GM12878 (cell line): Measurements from ENCODE around the gene ARHGAP27. TPM values are rescaled to one million over a fixed set of nuclear protein-coding genes. Genes with fewer than 3 reads are reported as not detected.

ENCODE experiments used
- ATAC-seq: fragments of 200-7000 bp; cut with Tn5 transposase; 3 replicates; pipeline ENCODE4 v1.9.1; 2020; ENCODE audit warnings: mild to moderate bottlenecking, moderate library complexity
- BruUV-seq: library from RNA; stranded (reverse); fragments of 400-500 nt; replicated peaks from 2 replicates; lab custom pipeline; 2021; lab: Mats Ljungman, UMichigan
- CTCF ChIA-PET: fragments of 300-600 bp; sonication (Branson Sonifier 250); formaldehyde crosslinking; extraction: SDS; loops from one replicate; lab custom pipeline; 2021; ENCODE audit warnings: inconsistent platforms; lab: Yijun Ruan, JAX
- POLR2A ChIA-PET: fragments of 350-600 bp; formaldehyde crosslinking; extraction: SDS; loops from one replicate; lab custom pipeline; 2021; ENCODE audit warnings: inconsistent platforms; lab: Charles Lee
- RAD21 ChIA-PET: fragments of 300-600 bp; sonication (Branson Sonifier 250); formaldehyde crosslinking; loops from one replicate; lab custom pipeline; 2023; ENCODE audit warnings: antibody characterized with exemption; ENCODE audit not compliant: unreplicated experiment; lab: Charles Lee
- SMC1A ChIA-PET: fragments of 300-600 bp; sonication (Branson Sonifier 250); formaldehyde crosslinking; loops from one replicate; lab custom pipeline; 2023; ENCODE audit not compliant: unreplicated experiment, uncharacterized antibody; lab: Charles Lee
- DNase-seq: peaks from one replicate; pipeline ENCODE4 v3.0.0-alpha.2; 2011; ENCODE audit warnings: low read depth, low spot score
- FAIRE-seq: peaks from 3 replicates; lab custom pipeline; 2011; peaks lifted over from hg19 to GRCh38; lab: Jason Lieb, UNC
- H2AFZ ChIP-seq: 2 replicates; pipeline ENCODE4 v1.6.0; 2011; ENCODE audit warnings: low read depth, low read length, control low read depth; ENCODE audit not compliant: control insufficient read depth
- H3K27ac ChIP-seq: 2 replicates; pipeline ENCODE4 v1.5.1; 2011; ENCODE audit warnings: control low read depth; ENCODE audit not compliant: control insufficient read depth, insufficient read depth
- H3K27me3 ChIP-seq, 2 experiments: replicated peaks in 1 of 2; 2 replicates each; pipeline versions ENCODE4 v1.6.0 to v1.6.1; 2011; ENCODE audit warnings: low read length in 1 of 2; ENCODE audit not compliant: control insufficient read depth in 2 of 2, insufficient read depth in 2 of 2
- H3K36me3 ChIP-seq, 2 experiments: 2 replicates each; pipeline ENCODE4 v1.5.1; 2011; ENCODE audit warnings: low read length in 1 of 2; ENCODE audit not compliant: control insufficient read depth in 2 of 2, insufficient read depth in 2 of 2
- H3K4me1 ChIP-seq: 2 replicates; pipeline ENCODE4 v1.6.1; 2011; ENCODE audit warnings: mild to moderate bottlenecking, low read length, moderate library complexity, mixed read lengths; ENCODE audit not compliant: control insufficient read depth, insufficient read depth
- H3K4me2 ChIP-seq: 2 replicates; pipeline ENCODE4 v1.6.0; 2011; ENCODE audit warnings: control low read depth; ENCODE audit not compliant: control insufficient read depth, insufficient read depth
- H3K4me3 ChIP-seq: fragments of 200-600 bp; sonication (generic); 2 replicates; pipeline ENCODE4 v1.5.1; 2016
- H3K79me2 ChIP-seq: 2 replicates; pipeline ENCODE4 v1.6.0; 2011; ENCODE audit warnings: low read length; ENCODE audit not compliant: control insufficient read depth, insufficient read depth
- H3K9ac ChIP-seq: 2 replicates; pipeline ENCODE4 v1.8.0; 2011; ENCODE audit warnings: low read length, control low read depth, mixed read lengths; ENCODE audit not compliant: control insufficient read depth, insufficient read depth
- H3K9me3 ChIP-seq: replicated peaks from 3 replicates; pipeline ENCODE4 v1.5.1; 2011; ENCODE audit warnings: mild to moderate bottlenecking, low read length; ENCODE audit not compliant: control insufficient read depth, insufficient read depth
- H4K20me1 ChIP-seq: 2 replicates; pipeline ENCODE4 v1.6.0; 2011; ENCODE audit not compliant: control insufficient read depth, insufficient read depth
- CEBPZ ChIP-seq: fragments of 150-350 bp; IDR thresholded peaks from 2 replicates; pipeline ENCODE4 v1.6.1; 2016; ENCODE audit warnings: low read depth, low read length
- FOXK2 ChIP-seq: fragments of 450-650 bp; IDR thresholded peaks from 2 replicates; pipeline ENCODE4 v1.6.1; 2017; ENCODE audit warnings: mild to moderate bottlenecking, moderate library complexity
- GATAD2B ChIP-seq: fragments of 450-650 bp; conservative IDR thresholded peaks from 2 replicates; pipeline ENCODE4 v1.6.1; 2017; ENCODE audit warnings: low read depth, mild to moderate bottlenecking, moderate library complexity
- KLF5 ChIP-seq: fragments of 450-650 bp; IDR thresholded peaks from 2 replicates; pipeline ENCODE4 v1.6.1; 2014; ENCODE audit warnings: mild to moderate bottlenecking; ENCODE audit not compliant: partially characterized antibody
- MYB ChIP-seq: fragments of 150-350 bp; IDR thresholded peaks from 2 replicates; pipeline ENCODE4 v1.6.1; 2014; ENCODE audit warnings: mild to moderate bottlenecking, low read depth, low read length, borderline replicate concordance
- MYC ChIP-seq: IDR thresholded peaks from 2 replicates; pipeline ENCODE4 v1.6.1; 2011; ENCODE audit warnings: mild to moderate bottlenecking, low read length, moderate library complexity, inconsistent platforms; ENCODE audit not compliant: insufficient read depth, insufficient replicate concordance, insufficient read length, severe bottlenecking
- NR2F1 ChIP-seq: fragments of 450-650 bp; conservative IDR thresholded peaks from 2 replicates; pipeline ENCODE4 v1.6.1; 2017; ENCODE audit warnings: mild to moderate bottlenecking
- SKIL ChIP-seq: fragments of 450-650 bp; IDR thresholded peaks from 2 replicates; pipeline ENCODE4 v1.6.1; 2017; ENCODE audit warnings: mild to moderate bottlenecking, low read depth, inconsistent platforms; ENCODE audit not compliant: poor library complexity, severe bottlenecking
- USF2 ChIP-seq: IDR thresholded peaks from 2 replicates; pipeline ENCODE4 v1.6.1; 2011; ENCODE audit warnings: low read depth, low read length, improper control_type of control experiment, borderline replicate concordance
- WGBS: methylation state at CpG from one replicate; pipeline ENCODE4 v1.1.6; 2016; ENCODE audit warnings: low lambda C conversion rate; ENCODE audit not compliant: insufficient replicate concordance, insufficient coverage; ENCODE audit errors: missing lambda C conversion rate; 5-methylcytosine and 5-hydroxymethylcytosine counted together
- in situ Hi-C: fragments of 300-500 bp; cut with MboI; formaldehyde crosslinking; loops from 9 replicates; pipeline ENCODE4 v1.14.3; 2018; ENCODE audit warnings: mixed read lengths
- intact Hi-C: fragments of 100-400 bp; cut with micrococcal nuclease; formaldehyde crosslinking; loops from one replicate; pipeline ENCODE4 v1.14.2; 2022; ENCODE audit not compliant: unreplicated experiment
- polyA plus RNA-seq, 11 experiments: library from polyadenylated mRNA; depleted of rRNA in 4 of 11; unstranded in 6 of 11; stranded (reverse) in 5 of 11; fragments of >200 nt; fragmentation: Nextera tagmentation in 4 of 11; fragmentation: Illumina TruSeq in 1 of 11; extraction: Ambion mirVana in 4 of 11; extraction: Trizol in 1 of 11; gene quantifications; 1 replicate in 1 of 11; 2 replicates in 10 of 11; pipeline versions ENCODE4 v1.2.1 to v1.2.3, GENCODE V29; 2011 to 2016; ENCODE audit warnings: inconsistent platforms in 2 of 11, missing spikeins in 2 of 11, low read depth in 1 of 11
- total RNA-seq, 4 experiments: library from RNA; depleted of rRNA in 3 of 4; stranded (reverse); fragments of >200 nt in 3 of 4; fragmentation: Illumina TruSeq in 1 of 4; extraction: Trizol in 1 of 4; gene quantifications; 2 replicates each; pipeline versions ENCODE4 v1.2.1 to v1.2.3, GENCODE V29; 2013 to 2021

Gene ARHGAP27
- total and polyA plus RNA-seq, 10 of the 15 experiments (the other 5 are each of a cell fraction or from before 2014, with no cell fraction given): 0.64 to 45.7 (median 17.7) TPM

GRCh38 chr17:45404870-45405249 lies 27.8 kb downstream of the ARHGAP27 start (continued):
- no peak for TF ChIP-seq NR2F1
- TF ChIP-seq, all 136 proteins: peak for 0

GRCh38 chr17:45403906-45404490 lies 28.7 kb downstream of the ARHGAP27 start:
- SMC1A ChIA-PET: no interaction called here
- Histone ChIP-seq H3K9ac (no peak overlapping the region), H3K27me3 (no peaks in the 10 kb centered on the region)

GRCh38 chr17:45402916-45403315 lies 29.8 kb downstream of the ARHGAP27 start:
- Histone ChIP-seq H3K9ac (no peak overlapping the region), H3K4me3 (no peak overlapping the region), H3K27me3 (no peaks in the 10 kb centered on the region), H3K4me2 (no peak overlapping the region), H3K27ac (no peak overlapping the region), H2AFZ (no peak overlapping the region), H3K9me3 (no peaks in the 10 kb centered on the region), H4K20me1 (no peaks in the 10 kb centered on the region), H3K36me3 (peaks cover 18 to 23% of the 10 kb centered on the region in 2 experiments), H3K4me1 (peaks cover 4% of the 10 kb centered on the region; the same call in 1 of the 2 replicates), H3K79me2 (peaks cover 4% of the 10 kb centered on the region)
- no peak for DNase-seq
- intact Hi-C loops: no loop called here
- no TSS peak for BruUV-seq
- RAD21 ChIA-PET: no interaction called here
- SMC1A ChIA-PET: no interaction called here
- FAIRE-seq: no peak
- POLR2A ChIA-PET: no interaction called here
- ATAC-seq: no peak
- CTCF ChIA-PET: no interaction called here
- WGBS: 50% methylated on average over 1 of the region's 1 CpG
- in situ Hi-C loops: loop anchor here (25.0 kb wide), 1 partner anchor 434 kb away; the partner anchor contains the start of gene SPPL2C
- TF ChIP-seq MYB (no peak), SKIL (no peak), FOXK2 (no peak), KLF5 (no peak), CEBPZ (no peak), USF2 (no peak)

More at GRCh38 chr17:45403906-45404490, 28.7 kb downstream of the ARHGAP27 start:
- H3K4me3 ChIP-seq: no peak overlapping the region
- H4K20me1 ChIP-seq: no peaks in the 10 kb centered on the region
- no peak for FAIRE-seq
- peaks cover 18 to 23% of the 10 kb centered on the region in 2 experiments for H3K36me3 ChIP-seq
- ChIA-PET RAD21 (no interaction called here), CTCF (no interaction called here), POLR2A (no interaction called here)
- 83% methylated on average over 10 of the region's 10 CpGs for WGBS
- no peak for DNase-seq
- H2AFZ ChIP-seq: no peak overlapping the region
- BruUV-seq: no TSS peak
- TF ChIP-seq MYC (no peak), GATAD2B (no peak)
- H3K79me2 ChIP-seq: peaks cover 15% of the 10 kb centered on the region
- peaks cover 14% of the 10 kb centered on the region for H3K4me1 ChIP-seq
- no peak for ATAC-seq
- in situ Hi-C loops: loop anchor here (25.0 kb wide), 1 partner anchor 433 kb away; the partner anchor contains the start of gene SPPL2C
- no peaks in the 10 kb centered on the region for H3K9me3 ChIP-seq
- H3K27ac ChIP-seq: no peak overlapping the region
- intact Hi-C loops: no loop called here
- no peak overlapping the region for H3K4me2 ChIP-seq
